Neural crest cell (in vitro differentiated cells): ENCODE measurements around the gene ADGRB2. TPM values are rescaled to one million over a fixed set of nuclear protein-coding genes. Genes with fewer than 3 reads are reported as not detected.

ENCODE experiments used
- DNase-seq: peaks from one replicate; pipeline ENCODE4 v3.0.0; 2021; ENCODE audit warnings: low read depth, mixed read lengths, low spot score
- H3K27ac Mint-ChIP-seq: one replicate; pipeline ENCODE4 v1.8.0; 2021; ENCODE audit warnings: mild to moderate bottlenecking, mixed read lengths; ENCODE audit not compliant: unreplicated experiment
- H3K27me3 Mint-ChIP-seq: 2 replicates; pipeline ENCODE4 v1.8.0; 2021; ENCODE audit warnings: low read depth, mild to moderate bottlenecking, mixed read lengths
- H3K36me3 Mint-ChIP-seq: 2 replicates; pipeline ENCODE4 v1.8.0; 2021; ENCODE audit warnings: low read depth, mild to moderate bottlenecking, mixed read lengths
- H3K4me1 Mint-ChIP-seq: 2 replicates; pipeline ENCODE4 v1.8.0; 2021; ENCODE audit warnings: mixed read lengths
- H3K4me3 Mint-ChIP-seq: one replicate; pipeline ENCODE4 v1.8.0; 2021; ENCODE audit warnings: mild to moderate bottlenecking, mixed read lengths
- H3K9me3 Mint-ChIP-seq: 2 replicates; pipeline ENCODE4 v1.8.0; 2021; ENCODE audit warnings: mixed read lengths
- CTCF ChIP-seq: fragments of 200-600 bp; sonication (generic); conservative IDR thresholded peaks from 2 replicates; pipeline ENCODE4 v1.5.0; 2021; ENCODE audit warnings: antibody characterized with exemption, mild to moderate bottlenecking
- total RNA-seq: library from RNA; stranded (reverse); gene quantifications from 2 replicates; pipeline ENCODE4 v1.2.1, GENCODE V29; 2021

Gene ADGRB2
- total RNA-seq, 1 donor from 2014 or later: 18.8 TPM

DNA sequence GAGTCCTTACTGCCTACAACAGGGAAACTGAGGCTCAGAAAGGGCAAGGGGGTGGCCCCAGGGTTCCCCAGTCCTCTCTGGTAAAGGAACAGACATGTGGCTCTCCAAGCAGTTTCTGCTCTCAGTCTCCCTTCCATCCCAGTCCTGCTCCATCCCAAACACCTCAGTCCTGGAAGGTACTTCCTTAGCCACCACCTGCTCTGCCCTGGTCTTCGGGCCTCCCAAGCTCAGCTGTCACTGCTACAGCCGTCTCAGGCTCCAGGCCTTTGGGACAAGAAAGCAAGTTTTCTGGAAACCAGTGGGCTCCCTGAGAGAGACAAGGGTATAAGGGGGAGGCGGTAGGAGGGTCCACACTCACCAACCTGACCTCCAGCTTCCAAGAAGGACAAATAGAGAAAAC lies 23.1 kb upstream of the ADGRB2 start:
- Mint-ChIP-seq H3K4me3 (peak overlapping the region; percentile 96), H3K27ac (peak overlapping the region; percentile 19), H3K4me1 (peaks cover 50% of the 10 kb centered on the region), H3K9me3 (no peaks in the 10 kb centered on the region), H3K27me3 (no peaks in the 10 kb centered on the region), H3K36me3 (no peaks in the 10 kb centered on the region)
- DNase-seq: no peak
- no peak for TF ChIP-seq CTCF

DNA sequence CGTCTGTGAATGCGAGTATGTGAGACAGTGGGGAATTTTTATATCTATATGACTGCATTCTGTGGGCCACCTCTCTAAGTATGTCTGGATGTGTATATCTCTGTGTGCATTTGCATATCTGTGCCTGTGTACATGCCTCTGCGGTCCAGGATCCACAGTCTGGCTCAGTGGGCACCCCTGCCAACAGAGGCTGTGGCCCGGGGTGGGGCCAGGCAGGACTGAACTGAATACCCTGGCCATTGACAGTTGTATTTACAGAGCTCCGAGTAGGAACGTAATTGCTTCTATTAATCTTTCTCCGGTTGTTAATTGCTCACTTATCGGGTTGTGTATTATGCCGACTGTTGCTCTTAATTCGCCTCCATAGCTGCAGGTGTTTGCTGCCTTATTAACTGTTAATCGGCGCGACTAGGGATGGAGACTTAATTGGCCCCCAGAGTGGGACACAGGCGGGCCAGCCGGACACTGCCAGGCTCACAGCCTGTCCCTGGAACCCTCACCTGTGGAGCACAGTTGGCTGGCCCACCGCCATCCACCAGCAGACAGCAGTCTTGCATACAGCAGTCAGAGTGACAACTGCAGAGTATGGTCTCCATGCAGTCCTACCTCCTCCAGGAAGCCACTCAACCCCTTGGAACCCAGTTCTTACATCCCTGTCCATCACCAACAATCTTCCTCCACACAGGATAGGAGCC lies 22.4 kb upstream of the ADGRB2 start:
- Mint-ChIP-seq H3K4me3 (peak overlapping the region; percentile 45), H3K27ac (peak overlapping the region; percentile 83), H3K4me1 (peaks cover 54% of the 10 kb centered on the region), H3K9me3 (no peaks in the 10 kb centered on the region), H3K36me3 (no peaks in the 10 kb centered on the region), H3K27me3 (no peaks in the 10 kb centered on the region)
- DNase-seq: no peak
- TF ChIP-seq CTCF: no peak

- Mint-ChIP-seq H3K36me3 (no peaks in the 10 kb centered on the region), H3K27me3 (no peaks in the 10 kb centered on the region), H3K9me3 (no peaks in the 10 kb centered on the region), H3K4me3 (peak overlapping the region; percentile 29), H3K27ac (peak overlapping the region; percentile 83), H3K4me1 (peaks cover 59% of the 10 kb centered on the region)
- no peak for TF ChIP-seq CTCF
- DNase-seq: no peak
Measured at GRCh38 chr1:31785947-31786290, 21.8 kb upstream of the ADGRB2 start.

- no peak for TF ChIP-seq CTCF
- H3K4me3 Mint-ChIP-seq: peak overlapping the region; percentile 49
- no peaks in the 10 kb centered on the region for H3K27me3 Mint-ChIP-seq
- peak overlapping the region; percentile 43 for H3K27ac Mint-ChIP-seq
- no peaks in the 10 kb centered on the region for H3K9me3 Mint-ChIP-seq
- no peaks in the 10 kb centered on the region for H3K36me3 Mint-ChIP-seq
- peaks cover 63% of the 10 kb centered on the region for H3K4me1 Mint-ChIP-seq
- DNase-seq: no peak
Measured at GRCh38 chr1:31785020-31785946, 21.1 kb upstream of the ADGRB2 start.

DNA sequence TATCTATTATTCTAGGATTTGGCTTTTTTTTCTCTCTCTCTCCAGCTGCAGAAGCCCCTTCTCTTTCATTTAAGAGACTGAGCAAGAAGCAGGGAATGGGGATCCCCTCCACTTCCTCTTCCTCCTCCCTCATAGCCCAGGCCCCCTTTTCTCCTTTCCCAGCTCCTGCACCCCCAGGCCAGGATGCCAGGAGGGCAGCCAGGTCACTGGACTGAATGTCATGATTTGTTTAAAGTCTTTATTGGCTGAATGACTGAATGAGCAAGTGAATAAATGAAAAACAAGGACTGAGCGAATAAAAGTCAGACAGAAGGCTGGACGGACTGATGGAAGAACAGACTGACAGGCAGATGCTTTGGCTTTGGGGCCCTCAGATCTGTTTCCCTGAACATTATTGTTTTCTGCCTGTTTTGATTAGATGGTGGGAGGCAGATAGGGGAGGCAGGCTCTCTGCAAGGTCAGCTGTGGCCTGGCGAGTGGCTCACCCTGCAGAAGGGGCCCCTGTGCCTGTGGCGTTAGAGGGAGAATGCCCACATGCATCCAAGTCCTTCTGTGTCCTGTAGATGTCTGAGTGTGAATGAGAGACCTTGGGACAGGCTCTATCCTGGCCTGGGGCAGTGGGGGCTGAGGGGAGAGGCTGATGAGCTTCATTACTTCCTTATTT lies 20.3 kb upstream of the ADGRB2 start:
- TF ChIP-seq CTCF: no peak
- Mint-ChIP-seq H3K9me3 (no peaks in the 10 kb centered on the region), H3K4me3 (peak overlapping the region; percentile 49), H3K27ac (no peak overlapping the region), H3K27me3 (no peaks in the 10 kb centered on the region), H3K4me1 (peaks cover 59% of the 10 kb centered on the region), H3K36me3 (no peaks in the 10 kb centered on the region)
- no peak for DNase-seq
